HUES6 (cell line): Measurements from ENCODE around the gene PAPSS1.
"Not testable (repeated sequence)": the region's sequence is repeated elsewhere in the genome, so short reads cannot be mapped to it uniquely, and the experiment has no call there.

Source experiments
- H3K27ac ChIP-seq: 2 replicates; pipeline ENCODE4 v1.7.0; 2013; ENCODE audit warnings: low read depth, mild to moderate bottlenecking, low read length, inconsistent platforms
- H3K27me3 ChIP-seq: 2 replicates; pipeline ENCODE4 v1.6.1; 2013; ENCODE audit warnings: low read length; ENCODE audit not compliant: control insufficient read depth, insufficient read depth
- H3K36me3 ChIP-seq: 2 replicates; pipeline ENCODE4 v1.6.1; 2013; ENCODE audit warnings: low read length; ENCODE audit not compliant: control insufficient read depth, insufficient read depth
- H3K4me1 ChIP-seq: 2 replicates; pipeline ENCODE4 v1.6.1; 2013; ENCODE audit warnings: low read length; ENCODE audit not compliant: control insufficient read depth, insufficient read depth
- H3K4me3 ChIP-seq: 2 replicates; pipeline ENCODE4 v1.5.1; 2013; ENCODE audit warnings: low read depth, low read length
- H3K9ac ChIP-seq: one replicate; pipeline ENCODE4 v1.6.1; 2013; ENCODE audit warnings: mild to moderate bottlenecking, low read length
- H3K9me3 ChIP-seq: 2 replicates; pipeline ENCODE4 v1.6.1; 2013; ENCODE audit warnings: low read depth, low read length; ENCODE audit not compliant: control insufficient read depth, insufficient read depth

Gene PAPSS1

GRCh38 chr4:107726131-107726925 is 6.3 kb upstream of the PAPSS1 start:
- not testable (repeated sequence) for H3K9me3 ChIP-seq, H3K4me1 ChIP-seq, H3K27me3 ChIP-seq, H3K9ac ChIP-seq, H3K4me3 ChIP-seq, H3K36me3 ChIP-seq, H3K27ac ChIP-seq

GRCh38 chr4:107725281-107725859 is 5.3 kb upstream of the PAPSS1 start:
- no peak overlapping the region for H3K27ac ChIP-seq
- peaks cover 7% of the 10 kb centered on the region; the same call in 1 of the 2 replicates for H3K4me1 ChIP-seq
- no peak overlapping the region for H3K4me3 ChIP-seq
- H3K36me3 ChIP-seq, result no peaks in the 10 kb centered on the region
- no peak overlapping the region for H3K9ac ChIP-seq
- H3K9me3 ChIP-seq, result no peaks in the 10 kb centered on the region
- no peaks in the 10 kb centered on the region for H3K27me3 ChIP-seq

- H3K27ac ChIP-seq, H3K9ac ChIP-seq, H3K4me3 ChIP-seq, H3K27me3 ChIP-seq, H3K36me3 ChIP-seq, H3K9me3 ChIP-seq: not testable (repeated sequence)
- peaks cover 16% of the 10 kb centered on the region; the same call in 1 of the 2 replicates for H3K4me1 ChIP-seq
Observed at GRCh38 chr4:107723331-107723730, 3.3 kb upstream of the PAPSS1 start.

GRCh38 chr4:107721436-107722100 is 1.5 kb upstream of the PAPSS1 start:
- Histone ChIP-seq H3K27me3 (no peaks in the 10 kb centered on the region), H3K9me3 (no peaks in the 10 kb centered on the region), H3K4me1 (peaks cover 16% of the 10 kb centered on the region; the same call in 1 of the 2 replicates), H3K27ac (no peak overlapping the region), H3K4me3 (peak overlapping the region; percentile 73), H3K36me3 (no peaks in the 10 kb centered on the region; the same call in 1 of the 2 replicates), H3K9ac (no peak overlapping the region)

DNA sequence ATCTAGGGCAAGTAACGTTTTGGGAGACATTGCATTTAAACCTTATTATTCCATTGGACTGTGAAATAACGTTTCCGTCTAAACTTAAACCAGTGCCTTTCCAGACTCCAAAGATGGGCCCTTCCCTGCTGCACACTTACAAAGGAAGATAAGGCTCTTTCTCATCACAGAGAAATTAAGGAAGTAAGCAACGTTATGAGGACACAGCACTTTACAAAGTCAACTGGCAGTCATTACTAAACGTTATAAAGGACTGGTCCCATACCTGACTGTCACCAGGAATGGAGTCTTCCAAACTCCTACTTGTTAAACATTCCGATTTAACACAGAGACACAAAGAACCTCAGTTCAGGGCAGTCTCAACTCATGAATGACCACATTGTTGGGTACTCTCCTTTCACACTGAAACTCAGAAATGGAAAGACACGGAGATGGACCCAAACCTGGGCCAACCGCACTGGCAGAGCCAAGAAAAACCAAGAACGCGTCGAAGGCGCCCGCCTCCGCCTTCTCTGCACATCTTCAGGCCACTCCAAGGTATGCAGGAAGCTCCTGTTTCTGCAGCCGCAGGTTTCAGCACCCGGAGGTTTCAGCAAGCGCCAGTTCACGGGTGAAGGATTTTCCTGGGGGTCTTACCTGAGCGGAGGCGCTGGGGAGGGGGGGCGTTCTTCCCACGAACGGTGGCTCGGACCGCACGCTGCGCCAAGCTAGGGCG is 670 bp downstream of the PAPSS1 start:
- Histone ChIP-seq H3K27ac (peak overlapping the region; percentile 12; the same call in 1 of the 2 replicates), H3K4me3 (peak overlapping the region; percentile 89), H3K36me3 (peaks cover 4% of the 10 kb centered on the region; the same call in 1 of the 2 replicates), H3K9ac (peak overlapping the region; percentile 77), H3K9me3 (no peaks in the 10 kb centered on the region), H3K4me1 (peaks cover 16% of the 10 kb centered on the region; the same call in 1 of the 2 replicates), H3K27me3 (no peaks in the 10 kb centered on the region)

DNA sequence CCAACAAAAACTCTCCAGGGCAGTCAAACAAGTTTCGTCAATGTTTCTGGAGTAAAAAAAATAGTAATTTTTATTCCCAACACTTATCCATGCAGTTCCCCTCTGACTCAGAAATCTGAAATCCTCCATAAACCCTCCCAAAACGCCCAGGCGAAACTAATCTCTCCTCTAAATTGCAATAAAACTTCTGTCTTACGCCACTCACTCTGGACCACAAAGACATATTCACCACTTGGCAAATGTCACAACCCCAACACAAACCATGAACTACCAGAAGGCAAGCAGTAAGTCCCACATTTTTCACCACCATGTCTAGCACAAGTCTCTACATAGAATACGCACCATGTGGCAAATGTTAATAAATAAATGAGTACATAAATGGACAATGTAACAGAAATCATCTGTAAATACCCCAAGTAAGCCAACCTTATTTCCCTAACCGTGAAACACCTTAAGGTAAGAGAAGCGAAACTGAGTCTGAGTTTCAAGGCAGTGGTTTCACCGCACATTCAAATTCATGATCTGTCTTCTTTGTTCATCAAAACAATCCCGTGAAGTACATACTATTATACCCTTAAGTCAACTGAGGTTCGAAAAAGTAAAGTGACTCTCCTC is 1.6 kb downstream of the PAPSS1 start:
- no peak overlapping the region for H3K27ac ChIP-seq
- H3K4me1 ChIP-seq, result peaks cover 16% of the 10 kb centered on the region; the same call in 1 of the 2 replicates
- H3K36me3 ChIP-seq, result peaks cover 7% of the 10 kb centered on the region; the same call in 1 of the 2 replicates
- H3K27me3 ChIP-seq, result no peaks in the 10 kb centered on the region
- peak overlapping the region; percentile 89 for H3K4me3 ChIP-seq
- peak overlapping the region; percentile 77 for H3K9ac ChIP-seq
- H3K9me3 ChIP-seq, result no peaks in the 10 kb centered on the region

DNA sequence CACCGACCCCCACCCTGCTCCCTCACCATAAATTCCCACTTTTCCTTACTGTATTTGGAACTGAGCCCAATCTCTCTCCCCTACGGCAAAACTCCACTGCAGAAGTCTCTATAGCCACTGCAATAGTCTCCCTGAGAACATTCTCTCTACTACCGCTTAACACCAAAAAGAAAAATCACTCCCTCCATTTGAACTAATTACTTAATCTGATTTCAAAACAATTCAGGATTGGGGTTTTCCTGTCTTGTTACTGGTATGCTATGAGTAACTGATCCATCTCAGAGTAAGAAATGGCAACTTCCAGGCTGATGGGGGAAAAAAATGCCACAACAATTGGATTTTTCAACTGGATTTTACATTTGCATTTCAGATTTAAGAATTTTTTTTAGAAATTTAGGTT is 5.8 kb downstream of the PAPSS1 start:
- Histone ChIP-seq H3K9ac (no peak overlapping the region), H3K4me1 (0 out of 2 replicates have a peak, but pooled peaks cover 8% of the 10 kb centered on the region), H3K27ac (no peak overlapping the region), H3K9me3 (no peaks in the 10 kb centered on the region), H3K36me3 (peaks cover 9% of the 10 kb centered on the region; the same call in 1 of the 2 replicates), H3K4me3 (no peak overlapping the region), H3K27me3 (no peaks in the 10 kb centered on the region)

- H3K36me3 ChIP-seq, result peaks cover 9% of the 10 kb centered on the region; the same call in 1 of the 2 replicates
- no peak overlapping the region for H3K9ac ChIP-seq
Observed at GRCh38 chr4:107712236-107712635, 7.8 kb downstream of the PAPSS1 start.

DNA sequence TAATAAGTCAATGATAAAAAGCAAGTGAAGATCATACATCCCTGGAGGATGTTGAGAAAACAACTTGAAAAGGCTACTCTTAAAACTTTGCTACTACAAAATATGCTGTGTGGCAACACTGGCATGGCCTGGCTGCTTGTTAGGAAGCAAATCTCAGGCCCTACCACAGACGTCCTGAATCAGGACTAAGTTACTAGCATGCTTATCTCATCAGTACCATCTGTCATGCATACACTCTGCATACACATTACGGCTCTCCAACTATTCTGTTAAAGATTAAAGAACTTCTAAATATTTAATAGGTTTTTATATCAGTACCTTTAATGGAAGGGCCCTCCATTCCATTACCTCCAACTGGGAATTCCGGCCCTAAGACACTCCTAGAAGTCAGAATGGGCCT is 8.2 kb downstream of the PAPSS1 start:
- Histone ChIP-seq H3K9ac (no peak overlapping the region), H3K27ac (no peak overlapping the region), H3K27me3 (no peaks in the 10 kb centered on the region), H3K9me3 (peaks cover 14% of the 10 kb centered on the region), H3K36me3 (peaks cover 12% of the 10 kb centered on the region), H3K4me3 (no peak overlapping the region), H3K4me1 (no peaks in the 10 kb centered on the region)

More at GRCh38 chr4:107712236-107712635, 7.8 kb downstream of the PAPSS1 start:
- Histone ChIP-seq H3K4me3 (no peak overlapping the region), H3K27ac (no peak overlapping the region), H3K4me1 (no peaks in the 10 kb centered on the region), H3K27me3 (no peaks in the 10 kb centered on the region), H3K9me3 (peaks cover 11% of the 10 kb centered on the region)
